Brain microvascular endothelial cell (primary cell): Measurements from ENCODE around the gene SIAH1.
A peak's percentile ranks its signal among the peaks of the same experiment; 100 is the strongest.
"Not testable (repeated sequence)": the region's sequence is repeated elsewhere in the genome, so short reads cannot be mapped to it uniquely, and the experiment has no call there.

Experiments
- DNase-seq: peaks from one replicate; pipeline ENCODE4 v3.0.0-alpha.2; 2020
- H3K27ac ChIP-seq: fragments of 250-450 bp; sonication (Bioruptor Pico); 2 replicates; pipeline ENCODE4 v1.5.1; 2020; ENCODE audit warnings: mild to moderate bottlenecking, moderate library complexity
- H3K27me3 ChIP-seq: fragments of 250-450 bp; sonication (Bioruptor Pico); replicated peaks from 2 replicates; pipeline ENCODE4 v1.5.1; 2020; ENCODE audit warnings: mild to moderate bottlenecking
- H3K36me3 ChIP-seq: fragments of 250-450 bp; sonication (Bioruptor Pico); replicated peaks from 2 replicates; pipeline ENCODE4 v1.5.1; 2020; ENCODE audit warnings: mild to moderate bottlenecking
- H3K4me3 ChIP-seq: 2 replicates; pipeline ENCODE4 v1.5.1; 2011; ENCODE audit warnings: low read depth, mild to moderate bottlenecking, control low read depth, low read length, moderate library complexity
- in situ Hi-C: cut with HindIII; loops from 2 replicates; pipeline ENCODE4 v1.10.0; 2017; ENCODE audit warnings: low sequenced_read_pairs, low pct_ligation_motif_present
- TF ChIP-seq, protein P1 (sequence below): IDR thresholded peaks from 2 replicates; pipeline ENCODE4 v1.5.1; 2011; ENCODE audit warnings: low read depth, mild to moderate bottlenecking, moderate library complexity, low read length, control low read depth, inconsistent platforms; ENCODE audit errors: missing control alignments

SIAH1 gene

DNA sequence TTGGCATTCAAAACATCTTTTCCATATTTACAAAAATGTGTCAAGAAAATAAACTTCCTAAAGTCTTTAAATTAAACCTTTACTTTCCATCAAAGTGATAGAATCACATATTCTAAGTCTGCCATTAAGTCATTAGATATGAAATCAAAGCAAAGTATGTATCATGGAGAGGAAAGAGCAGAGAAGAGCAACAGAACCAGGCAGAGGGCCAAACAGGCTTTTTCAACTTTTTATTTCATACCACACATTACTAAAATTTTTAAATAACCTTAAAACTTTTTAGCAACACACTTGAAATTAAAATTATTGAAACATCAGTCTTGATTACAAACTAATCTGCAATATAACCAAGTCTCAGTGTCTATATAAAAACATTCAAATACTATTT is 13.8 kb downstream of the SIAH1 start:
- H3K27ac ChIP-seq = no peak overlapping the region
- no peak overlapping the region for H3K4me3 ChIP-seq
- no peaks in the 10 kb centered on the region for H3K36me3 ChIP-seq
- TF ChIP-seq, protein P1, sequence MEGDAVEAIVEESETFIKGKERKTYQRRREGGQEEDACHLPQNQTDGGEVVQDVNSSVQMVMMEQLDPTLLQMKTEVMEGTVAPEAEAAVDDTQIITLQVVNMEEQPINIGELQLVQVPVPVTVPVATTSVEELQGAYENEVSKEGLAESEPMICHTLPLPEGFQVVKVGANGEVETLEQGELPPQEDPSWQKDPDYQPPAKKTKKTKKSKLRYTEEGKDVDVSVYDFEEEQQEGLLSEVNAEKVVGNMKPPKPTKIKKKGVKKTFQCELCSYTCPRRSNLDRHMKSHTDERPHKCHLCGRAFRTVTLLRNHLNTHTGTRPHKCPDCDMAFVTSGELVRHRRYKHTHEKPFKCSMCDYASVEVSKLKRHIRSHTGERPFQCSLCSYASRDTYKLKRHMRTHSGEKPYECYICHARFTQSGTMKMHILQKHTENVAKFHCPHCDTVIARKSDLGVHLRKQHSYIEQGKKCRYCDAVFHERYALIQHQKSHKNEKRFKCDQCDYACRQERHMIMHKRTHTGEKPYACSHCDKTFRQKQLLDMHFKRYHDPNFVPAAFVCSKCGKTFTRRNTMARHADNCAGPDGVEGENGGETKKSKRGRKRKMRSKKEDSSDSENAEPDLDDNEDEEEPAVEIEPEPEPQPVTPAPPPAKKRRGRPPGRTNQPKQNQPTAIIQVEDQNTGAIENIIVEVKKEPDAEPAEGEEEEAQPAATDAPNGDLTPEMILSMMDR = no peak
- in situ Hi-C loops = no loop called here
- DNase-seq = no peak
- H3K27me3 ChIP-seq = no peaks in the 10 kb centered on the region

DNA sequence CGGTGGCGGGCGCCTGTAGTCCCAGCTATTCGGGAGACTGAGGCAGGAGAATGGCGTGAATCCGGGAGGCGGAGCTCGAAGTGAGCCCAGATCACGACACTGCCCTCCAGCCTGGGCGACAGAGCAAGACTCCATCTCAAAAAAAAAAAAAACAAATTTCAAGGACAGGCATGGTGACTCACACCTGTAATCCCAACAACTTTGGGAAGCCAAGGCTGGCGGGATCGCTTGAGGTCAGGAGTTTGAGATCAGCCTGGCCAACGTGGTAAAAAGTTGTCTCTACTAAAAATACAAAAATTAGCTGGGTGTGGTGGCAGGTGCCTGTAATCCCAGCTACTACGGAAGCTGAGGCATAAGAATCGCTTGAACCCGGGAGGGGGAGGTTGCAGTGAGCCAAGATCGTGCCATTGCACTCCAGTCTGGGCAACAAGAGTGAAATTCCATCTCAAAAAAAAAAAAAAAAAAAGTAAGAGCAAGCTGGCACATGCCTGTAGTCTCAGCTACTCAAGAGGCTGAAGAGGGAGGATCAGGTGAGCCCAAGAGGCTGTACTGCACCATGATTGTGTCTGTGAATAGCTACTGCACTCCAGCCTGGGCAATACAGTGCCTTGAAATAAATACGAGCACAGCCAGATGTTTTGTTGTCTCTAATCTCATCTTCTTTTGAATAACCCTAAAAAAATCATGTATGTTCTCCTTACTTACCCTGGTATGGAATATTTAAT is 14.4 kb downstream of the SIAH1 start:
- in situ Hi-C loops, H3K4me3 ChIP-seq, H3K27ac ChIP-seq, H3K36me3 ChIP-seq, H3K27me3 ChIP-seq, DNase-seq: not testable (repeated sequence)

DNA sequence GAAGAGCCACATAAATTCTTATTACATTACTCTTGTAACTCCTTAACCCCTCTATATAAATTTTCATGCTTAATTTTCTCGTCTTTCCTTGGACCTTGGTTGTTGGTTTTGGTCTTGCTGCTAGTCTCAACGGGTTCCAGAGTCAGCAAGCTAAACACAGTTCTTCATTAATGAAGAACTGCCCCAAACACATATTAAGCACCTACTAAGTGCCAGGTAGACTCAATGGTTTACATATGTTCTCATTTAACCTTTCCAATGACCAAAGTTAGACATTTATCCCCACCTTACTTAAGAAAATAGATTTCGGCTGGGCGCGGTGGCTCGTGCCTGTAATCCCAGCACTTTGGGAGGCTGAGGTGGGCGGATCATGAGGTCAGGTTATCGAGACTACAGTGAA is 15.0 kb downstream of the SIAH1 start:
- TF ChIP-seq, protein P1 = no peak
- no peak for DNase-seq
- Histone ChIP-seq H3K4me3 (no peak overlapping the region), H3K27me3 (no peaks in the 10 kb centered on the region), H3K36me3 (no peaks in the 10 kb centered on the region), H3K27ac (no peak overlapping the region)
- in situ Hi-C loops = no loop called here

DNA sequence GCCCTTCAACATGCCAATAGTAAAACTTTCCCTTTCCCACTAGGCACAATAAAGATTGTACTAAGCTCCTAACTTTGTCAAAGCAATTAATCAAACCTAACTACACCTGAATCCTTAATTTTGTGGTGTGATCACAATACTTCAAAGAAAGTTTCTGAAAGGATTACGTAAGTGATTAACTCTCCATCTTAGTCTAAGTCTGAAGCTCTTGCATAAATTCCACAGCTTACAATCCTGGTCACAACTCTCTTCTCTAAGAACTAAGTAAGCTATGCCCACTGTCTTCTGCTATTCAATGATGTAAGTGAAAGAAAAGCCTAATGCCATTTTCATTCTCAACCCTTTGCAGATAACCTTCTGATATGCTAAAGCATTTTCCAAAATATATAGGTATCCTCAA is 15.4 kb downstream of the SIAH1 start:
- in situ Hi-C loops = no loop called here
- H3K36me3 ChIP-seq = no peaks in the 10 kb centered on the region
- no peak for DNase-seq
- H3K27me3 ChIP-seq = no peaks in the 10 kb centered on the region
- H3K4me3 ChIP-seq = no peak overlapping the region
- TF ChIP-seq, protein P1 = no peak
- H3K27ac ChIP-seq = no peak overlapping the region

DNA sequence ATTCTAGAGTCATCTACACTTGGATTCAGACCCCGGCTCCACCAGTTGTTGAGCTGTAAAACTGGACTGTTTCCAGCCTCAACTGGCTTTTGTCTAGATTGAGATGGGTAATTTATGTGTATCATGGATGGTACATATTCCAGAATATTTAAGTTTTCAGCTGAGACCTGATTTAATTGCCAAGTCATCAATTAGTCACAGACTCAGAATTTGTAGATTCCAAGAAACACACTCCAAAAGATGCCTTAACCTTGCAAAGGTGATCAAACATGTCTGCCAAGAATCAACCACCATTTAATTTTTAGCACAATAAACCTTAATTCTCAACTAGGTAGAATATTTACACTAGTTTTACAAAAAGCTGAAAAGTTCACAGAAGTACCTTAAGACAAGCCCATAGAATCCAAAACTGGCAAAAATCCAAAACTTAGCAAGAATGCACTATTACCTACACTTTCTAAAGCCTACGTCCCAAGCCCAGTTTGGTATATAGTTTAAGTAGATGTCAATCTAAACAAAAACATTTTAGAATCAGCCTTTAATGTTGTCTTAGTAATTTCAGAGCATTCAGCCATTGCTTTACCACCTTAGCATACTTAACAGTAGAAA is 17.7 kb downstream of the SIAH1 start:
- H3K27me3 ChIP-seq = no peaks in the 10 kb centered on the region
- H3K36me3 ChIP-seq = no peaks in the 10 kb centered on the region
- DNase-seq = no peak
- TF ChIP-seq, protein P1 = no peak
- no peak overlapping the region for H3K4me3 ChIP-seq
- H3K27ac ChIP-seq = no peak overlapping the region
- in situ Hi-C loops = no loop called here

DNA sequence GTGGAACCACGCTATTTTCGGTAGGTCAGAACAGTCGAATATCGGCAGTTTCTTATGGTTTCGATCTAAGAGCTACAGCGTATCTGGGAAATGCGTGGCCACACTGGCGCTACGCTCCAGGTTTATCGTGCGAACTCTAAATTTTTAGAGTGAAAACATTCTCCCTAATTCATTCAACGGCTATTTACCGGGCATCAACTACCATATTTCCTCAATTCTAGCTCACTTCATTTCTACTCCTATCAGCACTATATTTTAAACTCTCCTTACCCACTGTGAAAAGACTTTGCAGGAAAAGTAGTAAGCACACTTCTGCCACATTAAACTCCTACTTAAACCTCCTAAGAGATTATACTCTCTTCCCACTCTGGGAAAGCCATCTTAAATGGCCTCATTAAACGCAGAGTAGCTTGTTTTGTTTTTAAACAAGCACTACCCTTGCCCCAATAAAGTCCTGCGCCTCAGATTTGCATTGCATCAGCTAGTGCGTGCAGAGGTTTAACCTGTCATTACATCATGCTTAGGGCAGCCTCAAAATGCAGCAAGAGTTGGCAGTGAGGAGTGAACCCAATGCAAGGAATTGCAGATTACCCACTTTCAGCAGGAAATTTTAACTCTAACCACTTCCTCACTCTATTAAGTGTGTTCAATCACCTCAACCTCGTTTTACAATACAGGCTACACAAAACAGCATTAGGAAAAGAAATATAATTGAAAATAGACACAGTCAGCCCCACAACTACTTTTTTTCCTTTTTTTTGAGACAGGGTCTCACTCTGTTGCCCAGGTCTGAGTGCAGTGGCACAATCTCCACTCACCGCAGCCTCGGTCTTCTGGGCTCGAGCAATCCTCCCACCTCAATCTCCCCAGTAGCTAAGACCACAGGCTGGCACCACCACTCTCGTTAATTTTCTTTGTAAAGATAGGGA is 18.8 kb downstream of the SIAH1 start:
- in situ Hi-C loops = no loop called here
- TF ChIP-seq, protein P1 = no peak
- peaks cover 6% of the 10 kb centered on the region for H3K36me3 ChIP-seq
- peak overlapping the region; percentile 66 for H3K4me3 ChIP-seq
- peak overlapping the region; percentile 81 for H3K27ac ChIP-seq
- peak; percentile 73 for DNase-seq
- no peaks in the 10 kb centered on the region for H3K27me3 ChIP-seq
